22Rv1 (cell line): ENCODE data around the gene SMYD3.

ENCODE experiments used
- CTCF ChIP-seq: fragments of 450-650 bp; IDR thresholded peaks from 2 replicates; pipeline ENCODE4 v1.5.1; 2017; ENCODE audit warnings: mild to moderate bottlenecking
- ZFX ChIP-seq: fragments of 450-650 bp; IDR thresholded peaks from 2 replicates; pipeline ENCODE4 v1.6.1; 2017; ENCODE audit warnings: antibody characterized with exemption, borderline replicate concordance

- no peak for TF ChIP-seq ZFX
- no peak for TF ChIP-seq CTCF
Observed at GRCh38 chr1:246343251-246343650, 163.8 kb downstream of the SMYD3 start.
